Body of pancreas (tissue), 4 donors: ENCODE data around the gene ZNF211. TPM values are rescaled to one million over a fixed set of nuclear protein-coding genes. Genes with fewer than 3 reads are reported as not detected.

Experiments
- ATAC-seq: fragments of 150-250 bp; one replicate; pipeline ENCODE4 v1.9.1; 2016
- DNase-seq, 4 donors: peaks; one replicate each; pipeline ENCODE4 v3.0.0-alpha.2; 2019
- H3K27ac ChIP-seq, 4 donors: fragments of 200-600 bp; sonication (generic); 1 replicate in 3 of 4; 2 replicates in 1 of 4; pipeline versions ENCODE4 v1.5.1 to v1.6.1; 2016 to 2019; ENCODE audit warnings: mild to moderate bottlenecking in 1 of 4, mixed read lengths in 1 of 4, moderate library complexity in 1 of 4
- H3K27me3 ChIP-seq, 2 donors: fragments of 200-600 bp; sonication (generic); one replicate each; pipeline ENCODE4 v1.6.0; 2016; ENCODE audit warnings: mild to moderate bottlenecking in 1 of 2
- H3K36me3 ChIP-seq, 2 donors: fragments of 200-600 bp; sonication (generic); replicated peaks in 1 of 2; 2 replicates each; pipeline ENCODE4 v1.5.1; 2016; ENCODE audit warnings: low read depth in 2 of 2; ENCODE audit not compliant: insufficient read depth in 1 of 2
- H3K4me1 ChIP-seq: fragments of 200-600 bp; sonication (generic); one replicate; pipeline ENCODE4 v1.6.0; 2016
- H3K4me3 ChIP-seq, 2 donors: fragments of 200-600 bp; sonication (generic); 1 replicate in 1 of 2; 2 replicates in 1 of 2; pipeline ENCODE4 v1.5.1; 2016 to 2019
- H3K9me3 ChIP-seq, 3 donors: fragments of 200-600 bp; sonication (generic); 1 replicate in 2 of 3; 2 replicates in 1 of 3; pipeline ENCODE4 v1.5.1; 2016
- CTCF ChIP-seq, 7 experiments: fragments of 450-650 bp in 4 of 7; fragments of 200-600 bp in 3 of 7; sonication (generic) in 3 of 7; IDR thresholded peaks; one replicate each; pipeline ENCODE4 v1.5.1; 2016 to 2019; ENCODE audit warnings: antibody characterized with exemption in 7 of 7
- POLR2A ChIP-seq, 3 donors: fragments of 450-650 bp; IDR thresholded peaks; one replicate each; pipeline ENCODE4 v1.6.1; 2016; ENCODE audit warnings: antibody characterized with exemption in 3 of 3, mild to moderate bottlenecking in 2 of 3
- WGBS, 2 donors: methylation state at CpG; one replicate each; pipeline ENCODE4 v1.1.5; 2017; 5-methylcytosine and 5-hydroxymethylcytosine counted together
- intact Hi-C: fragments of 100-400 bp; cut with DNase I; formaldehyde crosslinking; loops from one replicate; pipeline ENCODE4 v1.15.1; 2023
- total RNA-seq, 2 donors: library from RNA; depleted of rRNA; stranded (reverse); fragments of >200 nt; gene quantifications; one replicate each; pipeline ENCODE4 v1.1.0, GENCODE V29; 2016

ZNF211 gene
- total RNA-seq, 2 donors from 2014 or later: 3.6 to 9.9 TPM

GRCh38 chr19:57651654-57651996, 18.7 kb downstream of the ZNF211 start:
- Histone ChIP-seq H3K27ac (no peak overlapping the region), H3K4me3 (no peak overlapping the region), H3K27me3 (no peaks in the 10 kb centered on the region), H3K36me3 (no peaks in the 10 kb centered on the region), H3K4me1 (peaks cover 5% of the 10 kb centered on the region), H3K9me3 (peaks cover 0 to 22% (median 0%) of the 10 kb centered on the region in 3 donors)
- DNase-seq (no peak), ATAC-seq (no peak)
- 28 to 31% methylated on average over 6 of the region's 6 CpGs for WGBS, 2 donors
- intact Hi-C loops: no loop called here
- TF ChIP-seq CTCF (IDR thresholded peaks at IDR 0.05) (no peak), POLR2A (IDR thresholded peaks at IDR 0.05) (no peak)

GRCh38 chr19:57653689-57654088, 20.7 kb downstream of the ZNF211 start:
- DNase-seq (no peak), ATAC-seq (no peak)
- Histone ChIP-seq H3K27me3 (no peaks in the 10 kb centered on the region), H3K27ac (no peak overlapping the region), H3K36me3 (no peaks in the 10 kb centered on the region), H3K4me3 (no peak overlapping the region), H3K9me3 (peaks cover 0 to 19% (median 0%) of the 10 kb centered on the region in 3 donors), H3K4me1 (peaks cover 5% of the 10 kb centered on the region)
- intact Hi-C loops: no loop called here
- WGBS, 2 donors: 62 to 73% methylated on average over 1 to 2 of the region's 2 CpGs
- TF ChIP-seq CTCF (IDR thresholded peaks at IDR 0.05) (no peak), POLR2A (IDR thresholded peaks at IDR 0.05) (no peak)

- DNase-seq (no peak), ATAC-seq (no peak)
- 72 to 88% methylated on average over 1 of the region's 1 CpG for WGBS, 2 donors
- TF ChIP-seq POLR2A (IDR thresholded peaks at IDR 0.05) (no peak), CTCF (IDR thresholded peaks at IDR 0.05) (no peak)
- no peaks in the 10 kb centered on the region for H3K36me3 ChIP-seq
- H3K4me3 ChIP-seq: no peak overlapping the region
- no peaks in the 10 kb centered on the region for H3K27me3 ChIP-seq
- peaks cover 0 to 8% (median 0%) of the 10 kb centered on the region in 3 donors for H3K9me3 ChIP-seq
- intact Hi-C loops: no loop called here
- H3K4me1 ChIP-seq: peaks cover 5% of the 10 kb centered on the region
- H3K27ac ChIP-seq: no peak overlapping the region
These were observed 22.5 kb downstream of the ZNF211 start for GRCh38 chr19:57655443-57655842.

GRCh38 chr19:57656346-57656745, 23.4 kb downstream of the ZNF211 start:
- Histone ChIP-seq H3K4me1 (peaks cover 3% of the 10 kb centered on the region), H3K36me3 (no peaks in the 10 kb centered on the region), H3K27ac (no peak overlapping the region), H3K4me3 (no peak overlapping the region), H3K27me3 (no peaks in the 10 kb centered on the region), H3K9me3 (peaks cover 0 to 8% (median 0%) of the 10 kb centered on the region in 3 donors)
- intact Hi-C loops: no loop called here
- 40 to 61% methylated on average over 1 of the region's 1 CpG for WGBS, 2 donors
- DNase-seq: no peak
- TF ChIP-seq POLR2A (IDR thresholded peaks at IDR 0.05) (no peak), CTCF (IDR thresholded peaks at IDR 0.05) (no peak)
- ATAC-seq: no peak
